ENCODE data around the gene XYLT1.

DNA sequence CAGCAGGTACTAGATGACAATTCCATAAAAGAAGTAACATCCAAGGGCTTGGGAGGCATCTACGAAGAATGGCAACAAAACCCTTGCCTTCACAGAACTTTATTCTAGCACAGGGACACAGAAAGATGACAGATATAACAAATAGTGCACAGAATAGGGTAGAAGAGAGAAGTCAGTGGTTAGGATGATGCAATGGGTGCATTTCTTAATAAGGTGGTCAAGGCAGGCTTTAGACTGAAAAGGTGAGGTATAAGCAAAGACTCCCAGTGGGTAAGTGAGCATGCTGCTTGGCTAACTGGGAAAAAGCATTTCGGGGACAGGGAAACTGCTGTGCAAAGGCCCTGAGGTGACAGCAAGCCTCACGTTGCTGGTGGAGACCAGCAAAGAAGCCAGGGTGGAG, 175.9 kb downstream of the XYLT1 start:
- TF ChIP-seq, protein P1, sequence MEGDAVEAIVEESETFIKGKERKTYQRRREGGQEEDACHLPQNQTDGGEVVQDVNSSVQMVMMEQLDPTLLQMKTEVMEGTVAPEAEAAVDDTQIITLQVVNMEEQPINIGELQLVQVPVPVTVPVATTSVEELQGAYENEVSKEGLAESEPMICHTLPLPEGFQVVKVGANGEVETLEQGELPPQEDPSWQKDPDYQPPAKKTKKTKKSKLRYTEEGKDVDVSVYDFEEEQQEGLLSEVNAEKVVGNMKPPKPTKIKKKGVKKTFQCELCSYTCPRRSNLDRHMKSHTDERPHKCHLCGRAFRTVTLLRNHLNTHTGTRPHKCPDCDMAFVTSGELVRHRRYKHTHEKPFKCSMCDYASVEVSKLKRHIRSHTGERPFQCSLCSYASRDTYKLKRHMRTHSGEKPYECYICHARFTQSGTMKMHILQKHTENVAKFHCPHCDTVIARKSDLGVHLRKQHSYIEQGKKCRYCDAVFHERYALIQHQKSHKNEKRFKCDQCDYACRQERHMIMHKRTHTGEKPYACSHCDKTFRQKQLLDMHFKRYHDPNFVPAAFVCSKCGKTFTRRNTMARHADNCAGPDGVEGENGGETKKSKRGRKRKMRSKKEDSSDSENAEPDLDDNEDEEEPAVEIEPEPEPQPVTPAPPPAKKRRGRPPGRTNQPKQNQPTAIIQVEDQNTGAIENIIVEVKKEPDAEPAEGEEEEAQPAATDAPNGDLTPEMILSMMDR (IDR thresholded peaks at IDR 0.05; ENCODE audit: low read depth, low read length, poor library complexity, severe bottlenecking) = no peak
- no peak for TF ChIP-seq EZH2phosphoT487 (IDR thresholded peaks at IDR 0.05; ENCODE audit: borderline replicate concordance, low read length)

Data from DOHH2 (cell line).